T-helper 22 cell (primary cell): ENCODE results near the gene MIB2.
"Not testable (repeated sequence)": the region's sequence is repeated elsewhere in the genome, so short reads cannot be mapped to it uniquely, and the experiment has no call there.

ENCODE experiments used
- DNase-seq: peaks from one replicate; pipeline ENCODE4 v3.0.0-alpha.2; 2020; ENCODE audit warnings: low read depth

Gene MIB2

DNA sequence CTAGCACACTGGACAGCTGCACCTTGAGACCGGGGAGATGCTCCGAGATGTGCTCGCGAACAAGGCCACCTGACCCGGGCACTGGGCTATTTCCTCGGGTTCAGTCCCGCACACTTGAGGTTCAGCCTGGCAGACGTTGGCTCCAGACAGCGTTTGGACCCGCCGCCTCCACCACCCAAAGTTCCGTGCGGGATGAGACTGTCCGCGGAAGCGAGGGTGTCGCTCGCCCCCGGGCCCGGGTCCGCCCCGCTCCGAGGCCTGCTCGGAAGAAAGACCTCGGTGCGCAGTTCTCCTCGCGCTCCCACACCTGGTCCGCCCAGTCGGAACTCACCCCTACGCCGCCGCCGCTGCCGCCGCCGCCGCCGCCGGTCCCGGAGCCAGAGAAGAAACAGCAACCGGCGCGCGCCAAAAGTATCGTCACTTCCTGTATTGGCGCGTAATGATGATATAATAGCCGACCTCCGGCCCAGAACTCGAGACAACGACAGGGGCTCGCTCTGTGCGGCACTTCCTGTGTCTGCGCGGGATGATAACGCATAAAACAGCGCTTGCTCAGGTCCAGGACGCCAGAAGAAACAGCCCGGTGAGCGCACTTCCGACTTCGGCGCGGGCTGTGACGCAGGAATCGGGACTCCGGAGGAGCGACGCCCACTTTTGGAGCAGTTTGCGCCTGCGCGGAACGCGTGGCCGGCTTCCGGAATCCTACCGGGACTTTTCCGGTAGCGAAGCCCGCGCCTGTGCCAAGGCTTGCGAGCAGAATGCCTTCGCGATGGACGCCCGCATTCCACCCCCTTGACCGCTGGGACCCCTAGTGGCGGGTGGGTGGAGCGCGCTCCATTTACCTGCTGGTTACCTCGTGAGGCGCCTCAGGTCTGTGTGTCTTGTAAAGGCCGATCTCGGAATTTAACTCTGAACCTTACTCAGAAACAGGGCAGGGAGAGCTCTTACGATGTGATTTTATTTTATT, 43.6 kb downstream of the MIB2 start, which contains the start of gene CDK11B:
Gene CDK11B, minus strand, starts transcription at position 422 of the 967 bp plus-strand sequence. CDS start 1,519 bp downstream, outside the sequence.
- peak; percentile 96 for DNase-seq

DNA sequence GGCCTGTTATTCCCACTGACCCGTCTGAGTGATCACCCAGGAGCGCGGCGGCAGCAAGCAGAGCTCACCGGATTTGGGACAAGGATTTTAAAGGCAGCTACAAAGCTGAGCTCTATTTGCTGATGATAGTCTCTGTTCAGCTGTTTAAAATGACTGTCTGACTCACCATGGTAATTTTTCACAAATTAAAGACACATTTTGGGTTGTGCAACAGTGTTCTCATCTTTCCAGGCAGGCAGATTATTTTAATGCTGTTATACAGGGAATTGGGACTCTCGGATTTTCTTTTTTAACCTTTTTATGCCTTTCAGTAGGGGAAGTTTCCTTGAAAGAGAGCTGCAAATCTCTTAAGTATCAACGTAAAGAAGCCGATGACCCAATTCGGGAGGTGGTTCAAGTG, 47.1 kb downstream of the MIB2 start:
- not testable (repeated sequence) for DNase-seq

DNA sequence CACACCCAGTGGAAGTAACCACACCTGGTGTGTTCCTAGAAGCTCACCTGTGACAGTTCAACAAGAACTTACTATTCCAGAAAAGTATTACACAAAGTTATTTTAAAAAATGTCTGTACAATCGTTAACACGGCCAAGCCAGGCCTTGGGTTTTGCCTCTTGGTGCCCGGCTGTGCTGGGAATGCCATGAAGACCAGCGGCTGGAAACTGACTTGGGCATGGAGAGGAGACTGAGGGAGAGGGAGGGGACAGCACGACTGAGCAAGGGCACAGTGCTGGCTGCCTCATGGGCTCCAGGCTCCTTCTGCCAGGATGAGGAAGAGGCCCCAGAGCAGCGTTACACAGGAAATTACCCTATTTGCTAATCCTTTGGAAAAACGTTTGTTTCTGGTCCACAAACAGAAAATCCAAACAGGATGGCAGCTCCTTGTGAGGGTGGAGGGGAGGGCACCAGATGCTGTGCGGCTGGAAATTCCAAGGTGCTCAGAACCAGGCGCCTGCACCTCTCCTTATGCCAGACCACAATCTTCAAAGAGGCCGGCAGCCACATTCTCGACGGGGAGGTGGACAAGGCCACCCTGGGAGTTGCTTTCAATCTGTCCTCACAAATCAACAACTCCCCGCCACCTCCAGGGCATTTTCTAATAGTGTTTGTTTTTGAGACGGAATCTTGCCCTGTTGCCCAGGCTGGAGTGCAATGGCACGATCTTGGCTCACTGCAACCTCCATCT, 47.7 kb downstream of the MIB2 start:
- DNase-seq, result not testable (repeated sequence)

DNA sequence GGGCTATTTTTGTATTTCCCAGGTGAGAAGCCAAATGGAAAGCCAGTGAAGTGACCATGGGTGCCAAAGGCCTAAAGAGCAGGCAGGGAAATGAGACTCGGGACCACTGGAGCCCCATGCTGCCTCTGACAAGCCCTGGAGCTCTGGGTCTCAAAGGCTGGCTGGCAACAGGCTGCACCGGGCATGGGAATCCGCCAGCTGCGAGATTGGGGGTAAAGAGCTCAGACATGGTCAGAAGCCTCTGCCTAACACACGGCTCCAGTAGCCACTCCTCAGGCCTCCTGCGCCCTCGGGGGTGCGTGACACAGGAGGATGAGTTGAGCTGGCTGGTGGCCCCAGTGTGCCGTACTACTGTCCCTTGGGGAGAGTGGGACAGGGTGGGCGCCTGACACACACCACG, 49.0 kb downstream of the MIB2 start:
- DNase-seq, result not testable (repeated sequence)

DNA sequence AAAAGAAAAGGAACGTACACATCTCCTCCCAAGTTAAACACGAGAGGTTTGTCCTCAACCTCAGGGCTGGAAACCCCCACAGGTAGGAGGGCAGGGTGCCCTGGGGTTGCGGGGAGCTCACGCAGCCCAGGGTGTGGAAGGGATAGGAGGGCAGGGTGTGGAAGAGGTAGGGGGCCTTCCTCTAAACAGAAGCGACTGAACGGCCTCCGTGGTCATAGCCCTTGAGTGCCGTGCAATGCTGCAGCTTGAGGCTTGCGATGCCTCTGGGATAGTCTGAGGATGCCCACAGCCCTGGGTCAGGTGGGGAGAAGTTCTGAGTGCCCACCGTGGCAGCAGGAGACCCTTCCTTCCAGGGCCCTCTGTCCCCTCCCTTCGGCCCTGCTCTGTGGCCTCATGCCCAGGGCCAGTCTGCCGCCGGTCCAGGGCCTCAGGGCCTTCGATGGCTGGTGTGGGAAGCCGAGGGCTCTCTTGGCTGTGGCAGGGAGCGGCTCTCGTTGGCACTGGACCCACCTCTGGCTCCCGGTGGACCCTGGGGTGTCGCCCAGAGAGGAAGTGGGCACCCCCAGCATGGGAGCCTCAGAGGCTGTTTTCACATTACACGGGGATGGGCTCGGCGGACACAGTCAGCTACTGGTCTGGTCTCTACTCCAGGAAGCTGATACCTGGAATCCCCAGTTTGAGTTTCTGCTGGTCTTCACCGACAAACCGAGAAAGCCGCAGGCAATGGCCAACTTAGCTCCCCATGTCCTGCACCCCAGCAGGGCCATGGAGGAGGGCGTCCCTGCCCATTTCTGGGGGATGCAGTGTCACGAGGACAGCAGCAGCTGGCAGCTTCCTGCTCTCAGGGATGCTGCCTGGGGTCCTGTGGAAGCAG, 49.9 kb downstream of the MIB2 start:
- DNase-seq, result no peak

DNA sequence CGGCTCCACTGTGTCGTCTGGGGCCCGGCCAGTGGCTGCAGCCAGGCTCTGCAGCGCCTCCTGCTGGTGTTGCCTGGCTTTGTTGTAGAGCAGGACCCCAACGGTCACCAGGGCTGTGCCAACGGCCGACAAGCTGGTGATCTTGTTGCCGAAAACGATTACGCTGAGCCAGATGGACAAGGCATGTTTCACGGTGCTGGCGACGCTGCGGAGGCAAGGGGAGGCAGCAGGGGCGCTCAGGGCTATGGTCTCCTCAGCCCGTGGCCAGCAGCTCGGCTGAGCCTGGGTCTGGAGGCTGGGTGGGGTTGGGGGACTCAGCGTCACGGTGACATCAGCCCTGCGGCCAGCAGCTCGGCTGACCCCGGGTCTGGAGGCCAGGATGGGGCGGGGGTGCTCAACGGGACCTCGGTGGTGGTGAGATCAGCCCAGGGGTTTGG, 50.5 kb downstream of the MIB2 start:
- DNase-seq, result no peak

DNA sequence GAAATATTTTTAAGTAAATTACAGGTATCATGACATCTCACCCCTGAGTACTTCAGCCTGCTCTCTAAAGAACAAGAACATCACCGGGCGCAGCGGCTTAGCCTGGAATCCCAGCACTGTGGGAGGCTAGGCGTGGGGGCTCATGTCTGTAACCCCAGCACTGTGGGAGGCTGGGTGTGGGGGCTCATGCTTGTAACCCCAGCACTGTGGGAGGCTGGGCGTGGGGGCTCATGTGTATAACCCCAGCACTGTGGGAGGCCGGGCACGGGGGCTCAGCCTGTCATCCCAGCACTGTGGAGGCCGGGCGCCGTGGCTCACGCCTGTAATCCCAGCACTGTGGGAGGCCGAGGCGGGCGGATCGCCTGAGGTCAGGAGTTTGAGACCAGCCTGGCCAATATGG, 51.2 kb downstream of the MIB2 start:
- DNase-seq, result no peak

DNA sequence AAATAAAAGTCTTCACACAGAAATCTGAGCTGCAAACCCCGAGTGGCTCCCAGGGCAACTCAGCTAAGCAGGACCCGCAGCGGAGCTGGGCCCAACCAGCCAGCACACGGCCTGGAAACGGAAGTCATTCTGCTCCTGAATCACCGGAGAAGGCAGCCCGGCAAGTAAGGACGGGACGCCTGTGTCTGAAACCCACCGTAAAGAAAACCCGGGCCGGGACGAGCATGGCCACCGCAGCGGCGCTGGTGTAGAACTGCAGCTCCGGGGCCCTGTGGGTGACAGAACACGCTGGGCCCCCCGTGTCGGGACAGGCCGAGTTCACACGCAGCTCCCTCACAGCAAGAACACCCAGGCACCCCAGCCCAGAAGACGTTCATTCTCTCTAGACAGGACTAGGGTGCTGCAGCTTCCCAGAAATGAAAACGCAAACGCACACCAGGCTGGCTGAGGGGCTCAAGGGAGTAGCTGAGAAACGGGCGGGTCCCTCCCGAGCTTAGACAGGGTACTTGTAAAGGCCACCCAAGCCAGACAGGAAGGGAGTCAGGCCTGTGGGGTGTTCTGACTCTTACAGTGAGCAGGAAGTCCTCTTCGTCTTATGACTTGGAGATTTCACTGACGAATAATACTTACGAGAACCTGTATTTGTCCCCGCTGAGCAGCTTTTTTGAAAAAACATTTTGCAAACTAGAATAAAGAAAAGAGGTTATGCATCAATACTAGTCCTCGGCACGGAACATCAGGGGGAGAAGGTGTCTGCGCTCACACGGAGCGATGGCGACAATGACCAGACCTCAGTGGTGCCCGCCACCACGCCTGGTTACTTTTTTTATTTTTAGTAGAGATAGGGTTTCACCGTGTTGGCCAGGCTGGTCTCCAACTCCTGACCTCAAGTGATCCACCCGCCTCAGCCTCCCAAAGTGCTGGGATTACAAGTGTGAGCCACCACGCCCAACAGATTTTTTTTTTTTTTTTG, 54.5 kb downstream of the MIB2 start:
- DNase-seq, result no peak

DNA sequence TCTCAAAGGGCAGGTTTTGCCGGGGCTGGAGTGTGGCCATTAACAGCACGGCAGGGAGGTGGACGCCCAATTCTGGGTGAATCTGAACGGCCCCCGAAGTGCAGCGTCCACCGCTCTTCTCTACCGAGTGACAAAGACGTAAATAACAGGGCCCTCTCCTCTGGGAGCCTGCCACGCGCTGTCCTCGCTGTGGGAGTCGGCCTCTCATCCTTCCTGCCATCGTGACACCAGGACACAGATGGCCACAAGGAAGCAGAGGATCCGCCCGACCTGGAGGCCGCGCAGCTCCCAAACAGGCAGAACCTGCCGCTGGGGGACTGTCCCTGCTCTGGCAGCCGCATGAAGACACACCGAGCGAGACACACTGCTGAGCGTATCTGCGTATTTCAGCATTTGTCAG, 55.6 kb downstream of the MIB2 start:
- DNase-seq, result no peak

DNA sequence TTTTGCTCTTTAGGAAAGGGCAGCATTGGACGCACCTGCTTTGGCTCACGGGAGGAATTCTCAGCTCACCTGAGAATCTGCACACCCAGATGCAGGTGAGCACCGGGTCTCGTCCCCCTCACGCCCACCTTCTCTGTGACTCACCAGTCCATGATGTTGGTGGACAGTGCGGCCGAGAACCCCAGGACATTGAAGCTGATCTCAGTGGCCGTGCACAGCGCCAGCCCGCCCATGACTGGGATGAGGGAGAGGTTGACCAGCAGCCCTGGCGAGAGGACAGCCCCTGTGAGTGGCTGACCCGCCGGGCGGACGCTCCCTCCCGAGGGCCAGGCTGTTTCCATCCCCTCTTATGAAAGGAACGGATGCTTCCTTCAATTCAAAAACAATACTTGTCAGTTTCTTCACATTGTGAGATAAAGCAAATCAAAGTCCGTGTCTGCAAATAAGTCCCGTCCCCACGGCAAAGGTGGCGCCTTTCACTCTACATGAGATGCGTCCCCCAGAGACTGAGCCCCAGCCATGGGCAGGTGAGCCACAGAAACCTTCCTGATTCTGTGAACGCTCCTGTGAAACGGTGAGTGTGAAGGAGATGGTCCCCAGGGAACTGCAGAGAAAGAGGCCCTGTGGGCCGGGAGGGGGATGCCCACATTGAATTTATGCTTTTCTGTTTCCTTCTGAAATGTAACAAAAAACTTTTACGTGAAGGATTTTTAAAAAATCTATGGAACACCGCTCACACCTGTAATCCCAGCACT, 56.2 kb downstream of the MIB2 start:
- no peak for DNase-seq

DNA sequence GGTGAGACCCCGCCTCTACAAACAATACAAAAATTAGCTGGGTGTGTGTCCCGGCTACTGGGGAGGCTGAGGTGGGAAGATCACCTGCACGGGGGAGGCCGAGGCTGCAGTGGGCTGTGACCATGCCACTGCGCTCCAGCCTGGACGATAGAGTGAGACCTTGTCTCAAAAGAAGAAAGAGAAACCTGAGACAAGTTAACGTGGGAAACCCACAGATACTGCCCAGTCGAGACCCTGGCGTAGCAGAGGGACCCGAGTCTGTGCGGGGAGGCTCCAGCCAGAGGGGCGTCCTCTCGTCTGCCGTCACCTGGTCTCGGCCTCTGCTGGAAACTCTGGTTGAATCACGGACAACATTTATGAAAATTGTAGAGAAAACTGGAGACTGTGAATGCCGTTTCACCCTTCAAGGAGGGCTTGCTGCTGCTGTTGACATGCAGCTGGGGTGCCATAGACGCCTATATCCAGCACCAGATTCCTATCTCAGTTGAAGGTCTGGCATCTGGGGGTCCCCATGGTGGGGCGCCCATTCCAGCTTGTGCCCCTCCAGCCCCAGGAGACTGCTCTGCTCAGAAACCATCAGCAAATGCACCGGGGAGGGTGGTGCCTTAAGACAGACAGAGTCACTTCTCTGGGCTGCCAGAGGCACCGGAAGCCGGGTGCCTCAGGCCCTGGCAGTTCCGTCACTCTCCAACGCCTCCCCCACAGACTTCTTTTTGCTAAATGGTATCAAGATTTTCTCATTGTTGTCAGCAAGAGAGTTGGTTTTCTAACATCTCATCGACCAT, 57.1 kb downstream of the MIB2 start:
- DNase-seq, result no peak

DNA sequence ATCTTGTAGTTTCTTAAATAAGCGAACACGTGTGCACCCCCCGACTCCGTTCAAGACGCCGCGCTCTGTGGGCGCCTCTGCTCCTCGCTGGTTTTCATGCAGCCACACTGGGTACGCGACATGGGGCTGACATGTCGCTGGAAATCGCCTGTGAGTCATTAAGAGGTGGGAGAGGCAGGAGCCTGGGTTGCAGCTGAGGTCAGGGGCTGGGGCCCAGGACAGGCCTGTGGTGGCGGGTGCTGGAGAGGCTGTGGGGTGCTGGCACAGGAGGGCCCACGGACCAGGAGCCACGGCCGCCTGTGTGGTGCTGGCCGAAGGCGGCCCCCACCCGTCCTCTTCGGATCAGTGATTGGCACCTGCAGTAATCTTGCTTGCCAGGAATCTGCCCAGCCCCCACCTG, 59.5 kb downstream of the MIB2 start:
- not testable (repeated sequence) for DNase-seq

DNA sequence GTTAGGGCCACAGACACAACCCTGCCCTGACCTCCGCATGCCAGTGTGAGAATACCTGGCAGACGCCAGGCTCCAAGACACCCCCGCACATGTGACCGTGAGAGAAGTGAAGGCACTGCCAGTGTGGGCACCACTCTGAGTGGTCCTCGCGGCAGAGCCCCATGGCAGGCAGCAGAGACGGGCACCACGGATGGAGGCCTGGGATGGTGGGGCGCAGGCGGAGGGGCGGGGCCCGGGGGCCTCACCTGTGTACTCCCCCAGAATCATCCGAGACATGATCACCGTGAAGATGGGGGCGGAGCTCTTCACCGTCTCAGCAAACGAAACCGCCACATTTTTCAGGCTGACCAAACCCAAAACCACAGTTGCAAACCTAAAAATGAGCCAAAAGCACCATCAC, 59.9 kb downstream of the MIB2 start:
- not testable (repeated sequence) for DNase-seq

DNA sequence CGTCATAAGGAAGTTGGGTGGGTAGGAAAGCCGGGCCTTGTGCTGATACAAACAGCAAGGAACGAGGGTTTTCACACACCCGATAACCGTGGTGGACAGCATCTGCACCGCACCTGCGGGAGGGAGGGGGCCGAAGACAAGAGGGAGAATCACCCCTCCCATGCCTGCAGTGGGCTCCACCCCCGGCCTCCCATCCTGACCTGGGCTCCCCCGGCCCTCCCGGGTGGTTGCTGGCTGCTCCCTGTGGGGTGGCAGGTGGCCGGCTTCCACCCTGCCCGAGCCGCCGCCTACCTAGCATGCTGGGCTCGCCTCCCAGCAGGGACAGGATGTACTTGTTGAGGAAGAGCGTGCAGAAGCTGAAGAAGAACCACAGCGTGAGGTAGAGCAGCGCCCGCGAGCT, 60.8 kb downstream of the MIB2 start:
- not testable (repeated sequence) for DNase-seq

DNA sequence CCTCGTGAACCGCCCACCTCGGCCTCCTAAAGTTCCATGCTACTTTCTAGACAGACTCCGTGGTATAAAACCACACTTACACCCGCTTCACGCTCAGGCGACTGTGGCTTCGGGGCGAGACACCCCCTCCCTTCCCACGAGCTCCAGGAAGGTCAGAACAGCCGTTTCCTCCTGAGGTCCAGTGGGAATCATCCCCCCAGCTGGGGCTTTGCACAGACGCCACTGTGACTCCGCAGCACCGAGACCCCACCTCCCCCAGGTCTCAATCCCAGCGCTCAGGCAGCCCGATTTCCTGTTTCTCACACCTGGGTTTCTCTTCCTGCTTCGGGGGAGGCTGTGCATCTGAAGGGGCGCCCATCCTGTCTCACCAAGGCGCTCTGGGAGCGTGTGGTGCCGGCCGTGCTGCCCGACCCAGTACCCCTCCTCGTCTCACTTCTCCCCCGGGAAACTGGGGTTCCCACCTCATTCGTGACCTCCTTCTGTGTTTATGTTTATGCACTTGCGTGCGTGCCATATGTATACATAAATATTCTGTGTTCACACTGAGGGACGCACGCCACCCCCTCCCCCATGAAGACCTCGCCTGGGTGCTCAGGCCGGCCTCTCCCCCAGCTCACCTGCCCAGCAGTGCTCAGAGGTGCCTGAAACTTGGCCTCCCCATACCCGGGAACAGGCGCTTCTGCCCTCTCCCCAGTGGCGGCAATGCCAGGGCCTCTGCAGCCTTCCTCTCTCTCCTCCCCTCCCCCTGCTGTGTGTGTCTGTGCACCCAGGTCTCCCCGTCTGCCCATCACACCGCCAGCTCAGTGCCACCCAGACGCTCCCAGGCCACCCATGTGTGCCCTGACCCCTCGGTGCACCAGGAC, 62.6 kb downstream of the MIB2 start:
- DNase-seq, result no peak

DNA sequence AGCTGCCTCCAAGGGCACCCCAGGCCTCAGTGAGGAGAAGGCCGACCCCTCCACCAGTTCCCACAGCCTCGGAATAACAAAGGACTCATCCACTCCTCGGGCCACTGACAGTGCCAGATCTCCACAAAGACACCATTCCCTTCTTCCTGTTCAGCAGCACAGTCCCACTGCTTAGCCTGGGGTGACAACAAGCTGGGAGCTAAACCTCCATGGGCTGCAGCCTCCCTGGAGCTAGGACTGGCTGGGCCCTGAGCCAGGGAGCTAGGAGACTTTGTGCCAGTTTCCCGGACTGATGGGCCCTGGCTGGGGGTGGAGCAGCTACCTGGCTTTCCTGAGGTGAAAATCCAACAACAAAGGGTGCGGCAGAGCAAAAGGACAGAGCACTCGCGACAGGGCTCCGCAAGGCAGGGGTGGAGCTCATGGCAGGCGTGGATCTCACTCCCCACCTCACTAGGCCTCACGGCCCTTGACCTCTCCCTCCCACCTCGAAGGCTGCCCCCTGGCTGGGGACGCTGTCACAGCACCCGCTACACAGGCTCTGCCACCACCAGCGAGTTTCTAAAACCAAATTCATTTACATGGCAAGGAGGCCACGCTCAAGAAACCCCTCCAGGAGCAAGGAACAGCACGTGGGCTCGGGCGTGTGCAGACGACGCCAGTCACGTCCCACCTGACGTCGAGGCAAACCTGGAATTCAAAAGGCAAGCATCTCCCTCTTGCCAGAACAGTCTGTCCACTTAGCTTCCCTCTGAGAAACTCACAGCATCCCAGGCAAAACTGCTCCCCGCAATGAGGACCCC, 63.5 kb downstream of the MIB2 start:
- no peak for DNase-seq
